ENCODE measurements around the gene MS4A15. TPM values are rescaled to one million over a fixed set of nuclear protein-coding genes. Genes with fewer than 3 reads are reported as not detected.

Gene MS4A15
- total and polyA plus RNA-seq, 10 of the 15 experiments (the other 5 are each of a cell fraction or from before 2014, with no cell fraction given) = 0.05 to 0.84 (median 0.45) TPM

GRCh38 chr11:60710482-60710881 is 46.2 kb upstream of the MS4A15 start:
- BruUV-seq (replicated peaks) = no TSS peak
- RAD21 ChIA-PET (ENCODE audit: unreplicated experiment) = interaction anchor here (0.9 kb wide), 1 partner anchor 53 kb away, joined by 3 read pairs; no protein-coding TSS in a partner anchor

GRCh38 chr11:60711276-60711675 is 45.4 kb upstream of the MS4A15 start:
- in situ Hi-C loops (cut with MboI) (no loop called here), intact Hi-C loops (cut with micrococcal nuclease; ENCODE audit: unreplicated experiment) (no loop called here)
- ChIA-PET SMC1A (ENCODE audit: uncharacterized antibody, unreplicated experiment) (interaction anchor here (0.6 kb wide), 1 partner anchor 26 kb away, joined by 3 read pairs; no protein-coding TSS in a partner anchor), CTCF (no interaction called here), RAD21 (ENCODE audit: unreplicated experiment) (interaction anchor here (0.9 kb wide), 1 partner anchor 52 kb away, joined by 3 read pairs; no protein-coding TSS in a partner anchor), POLR2A (no interaction called here)
- Histone ChIP-seq H3K9ac (ENCODE audit: control insufficient read depth, insufficient read depth, low read length) (no peak overlapping the region), H3K4me2 (ENCODE audit: control insufficient read depth, insufficient read depth) (no peak overlapping the region), H3K36me3 (ENCODE audit: control insufficient read depth in 2 of 2, insufficient read depth in 2 of 2, low read length in 1 of 2) (no peaks in the 10 kb centered on the region), H3K9me3 (replicated peaks; ENCODE audit: control insufficient read depth, insufficient read depth, low read length) (no peaks in the 10 kb centered on the region), H3K79me2 (ENCODE audit: control insufficient read depth, insufficient read depth, low read length) (no peaks in the 10 kb centered on the region), H3K4me3 (no peak overlapping the region), H2AFZ (ENCODE audit: control insufficient read depth, low read depth, low read length) (no peak overlapping the region), H3K4me1 (ENCODE audit: control insufficient read depth, insufficient read depth, low read length) (no peaks in the 10 kb centered on the region), H3K27ac (ENCODE audit: control insufficient read depth, insufficient read depth) (no peak overlapping the region), H4K20me1 (ENCODE audit: control insufficient read depth, insufficient read depth) (no peaks in the 10 kb centered on the region), H3K27me3 (replicated peaks in 1 of 2; ENCODE audit: control insufficient read depth in 2 of 2, insufficient read depth in 2 of 2, low read length in 1 of 2) (no peaks in the 10 kb centered on the region)
- BruUV-seq (replicated peaks) = no TSS peak
- 78% methylated on average over 4 of the region's 4 CpGs for WGBS (ENCODE audit: insufficient coverage, insufficient replicate concordance, low lambda C conversion rate, missing lambda C conversion rate)
- FAIRE-seq (no peak), DNase-seq (ENCODE audit: low read depth, low spot score) (no peak), ATAC-seq (no peak)
- TF ChIP-seq EZH2 (IDR thresholded peaks at IDR 0.05; ENCODE audit: borderline replicate concordance, control insufficient read depth, low read depth, low read length) (no peak), MYB (IDR thresholded peaks at IDR 0.05; ENCODE audit: borderline replicate concordance, low read depth, low read length) (no peak), SIX5 (IDR thresholded peaks at IDR 0.05; ENCODE audit: low read depth, low read length, severe bottlenecking) (no peak), SREBF2 (IDR thresholded peaks at IDR 0.05; ENCODE audit: low read length) (no peak), IRF5 (IDR thresholded peaks at IDR 0.05; ENCODE audit: borderline replicate concordance) (no peak), NR2C2 (IDR thresholded peaks at IDR 0.05; ENCODE audit: borderline replicate concordance, control insufficient read depth, insufficient read length, low read depth) (no peak), BCL11A (IDR thresholded peaks at IDR 0.05; ENCODE audit: low read depth, low read length) (no peak), ZNF622 (IDR thresholded peaks at IDR 0.05) (no peak), PAX8 (IDR thresholded peaks at IDR 0.05) (no peak), TAF1 (IDR thresholded peaks at IDR 0.05; ENCODE audit: borderline replicate concordance, low read depth, low read length) (no peak), NR2C1 (IDR thresholded peaks at IDR 0.05) (no peak), BRCA1 (IDR thresholded peaks at IDR 0.05; ENCODE audit: low read depth, low read length) (no peak)

More at GRCh38 chr11:60710482-60710881, 46.2 kb upstream of the MS4A15 start:
- Histone ChIP-seq H3K4me1 (ENCODE audit: control insufficient read depth, insufficient read depth, low read length) (no peaks in the 10 kb centered on the region), H3K4me2 (ENCODE audit: control insufficient read depth, insufficient read depth) (no peak overlapping the region), H3K79me2 (ENCODE audit: control insufficient read depth, insufficient read depth, low read length) (no peaks in the 10 kb centered on the region), H3K27ac (ENCODE audit: control insufficient read depth, insufficient read depth) (no peak overlapping the region), H3K9me3 (replicated peaks; ENCODE audit: control insufficient read depth, insufficient read depth, low read length) (no peaks in the 10 kb centered on the region), H3K9ac (ENCODE audit: control insufficient read depth, insufficient read depth, low read length) (no peak overlapping the region), H3K27me3 (replicated peaks in 1 of 2; ENCODE audit: control insufficient read depth in 2 of 2, insufficient read depth in 2 of 2, low read length in 1 of 2) (no peaks in the 10 kb centered on the region), H3K36me3 (ENCODE audit: control insufficient read depth in 2 of 2, insufficient read depth in 2 of 2, low read length in 1 of 2) (no peaks in the 10 kb centered on the region), H4K20me1 (ENCODE audit: control insufficient read depth, insufficient read depth) (no peaks in the 10 kb centered on the region), H2AFZ (ENCODE audit: control insufficient read depth, low read depth, low read length) (no peak overlapping the region), H3K4me3 (no peak overlapping the region)
- ChIA-PET SMC1A (ENCODE audit: uncharacterized antibody, unreplicated experiment) (interaction anchor here (5.5 kb wide), 1 partner anchor 53 kb away, joined by 20 read pairs; no protein-coding TSS in a partner anchor), CTCF (no interaction called here), POLR2A (no interaction called here)
- intact Hi-C loops (cut with micrococcal nuclease; ENCODE audit: unreplicated experiment) (no loop called here), in situ Hi-C loops (cut with MboI) (no loop called here)
- WGBS (ENCODE audit: insufficient coverage, insufficient replicate concordance, low lambda C conversion rate, missing lambda C conversion rate) = 36% methylated on average over 4 of the region's 4 CpGs
- no peak for DNase-seq (ENCODE audit: low read depth, low spot score)
- FAIRE-seq = no peak
- no peak for ATAC-seq
- TF ChIP-seq MEF2A (IDR thresholded peaks at IDR 0.05; ENCODE audit: insufficient read depth, low read depth, low read length) (no peak), ZNF24 (IDR thresholded peaks at IDR 0.05) (no peak), ZSCAN29 (IDR thresholded peaks at IDR 0.05) (no peak), TCF12 (IDR thresholded peaks at IDR 0.05; ENCODE audit: low read depth, low read length) (no peak), POLR2AphosphoS2 (IDR thresholded peaks at IDR 0.05; ENCODE audit: low read depth, low read length) (no peak), BCL3 (IDR thresholded peaks at IDR 0.05; ENCODE audit: borderline replicate concordance, insufficient read depth, low read depth, low read length, poor library complexity, severe bottlenecking) (no peak), CBFB (IDR thresholded peaks at IDR 0.05; ENCODE audit: low read depth) (no peak), SUPT20H (IDR thresholded peaks at IDR 0.05; ENCODE audit: borderline replicate concordance, control insufficient read depth, low read depth, low read length) (no peak)

All from GM12878 (cell line).